Endothelial cell of umbilical vein (primary cell): ENCODE results near the gene SLC26A4. TPM values are rescaled to one million over a fixed set of nuclear protein-coding genes. Genes with fewer than 3 reads are reported as not detected.

ENCODE experiments used
- BruUV-seq: library from RNA; stranded (reverse); fragments of 400-500 nt; replicated peaks from 2 replicates; lab custom pipeline; 2021; lab: Mats Ljungman, UMichigan
- CTCF ChIA-PET: fragments of 300-600, 350-600 bp; sonication (Branson Sonifier 250); formaldehyde crosslinking; loops from one replicate; lab custom pipeline; 2021; ENCODE audit warnings: antibody characterized with exemption, inconsistent platforms; lab: Charles Lee
- POLR2A ChIA-PET: fragments of 300-600, 350-600 bp; sonication (Branson Sonifier 250); formaldehyde crosslinking; loops from one replicate; lab custom pipeline; 2021; ENCODE audit warnings: antibody characterized with exemption, inconsistent platforms; lab: Charles Lee
- DNase-seq: peaks from one replicate; pipeline ENCODE4 v3.0.0-alpha.2; 2011; ENCODE audit warnings: low read depth, low spot score
- FAIRE-seq: peaks from 2 replicates; lab custom pipeline; 2011; peaks lifted over from hg19 to GRCh38; lab: Jason Lieb, UNC
- H2AFZ ChIP-seq: 2 replicates; pipeline ENCODE4 v1.6.0; 2012; ENCODE audit warnings: low read depth, low read length, control low read depth, inconsistent platforms
- H3K27ac ChIP-seq: 2 replicates; pipeline ENCODE4 v1.5.1; 2011; ENCODE audit warnings: low read depth, mild to moderate bottlenecking, control low read depth, low read length, moderate library complexity; ENCODE audit not compliant: insufficient read depth
- H3K27me3 ChIP-seq, 2 experiments: 2 replicates each; pipeline versions ENCODE4 v1.6.0 to v1.6.1; 2011; ENCODE audit warnings: low read length in 2 of 2, mixed read lengths in 1 of 2; ENCODE audit not compliant: control insufficient read depth in 2 of 2, insufficient read depth in 2 of 2
- H3K36me3 ChIP-seq, 2 experiments: 2 replicates in 1 of 2; 3 replicates in 1 of 2; pipeline ENCODE4 v1.5.1; 2011; ENCODE audit warnings: low read length in 2 of 2, mild to moderate bottlenecking in 1 of 2, moderate library complexity in 1 of 2; ENCODE audit not compliant: control insufficient read depth in 2 of 2, insufficient read depth in 2 of 2; ENCODE audit errors: extremely low read depth in 1 of 2
- H3K4me1 ChIP-seq: 3 replicates; pipeline ENCODE4 v1.5.1; 2011; ENCODE audit warnings: mild to moderate bottlenecking, low read length; ENCODE audit not compliant: control insufficient read depth, insufficient read depth; ENCODE audit errors: extremely low read depth
- H3K4me2 ChIP-seq: 2 replicates; pipeline ENCODE4 v1.6.1; 2011; ENCODE audit warnings: low read length, control low read depth, mixed read lengths; ENCODE audit not compliant: insufficient read depth
- H3K4me3 ChIP-seq, 3 experiments: fragments of 200-600 bp in 1 of 3; sonication (generic), shearing (Covaris generic) in 1 of 3; replicated peaks in 1 of 3; 2 replicates each; pipeline ENCODE4 v1.5.1; 2011 to 2016; ENCODE audit warnings: control low read depth in 3 of 3, low read length in 3 of 3, mild to moderate bottlenecking in 2 of 3, inconsistent platforms in 1 of 3, low read depth in 1 of 3, moderate library complexity in 1 of 3; ENCODE audit not compliant: insufficient read depth in 1 of 3
- H3K79me2 ChIP-seq: 2 replicates; pipeline ENCODE4 v1.6.0; 2012; ENCODE audit warnings: low read length, inconsistent platforms; ENCODE audit not compliant: control insufficient read depth, insufficient read depth
- H3K9ac ChIP-seq: replicated peaks from 2 replicates; pipeline ENCODE3; 2011; ENCODE audit warnings: low read length, control low read depth; ENCODE audit not compliant: insufficient read depth; ENCODE audit errors: extremely low read depth
- H3K9me1 ChIP-seq: replicated peaks from 3 replicates; pipeline ENCODE4 v1.6.0; 2011; ENCODE audit warnings: mild to moderate bottlenecking, low read length; ENCODE audit not compliant: control insufficient read depth, insufficient read depth; ENCODE audit errors: extremely low read depth
- H3K9me3 ChIP-seq: replicated peaks from 2 replicates; pipeline ENCODE4 v1.5.1; 2012; ENCODE audit warnings: low read length, inconsistent platforms; ENCODE audit not compliant: control insufficient read depth, insufficient read depth
- H4K20me1 ChIP-seq: replicated peaks from 2 replicates; pipeline ENCODE3; 2011; ENCODE audit warnings: mild to moderate bottlenecking, low read length; ENCODE audit not compliant: control insufficient read depth, insufficient read depth; ENCODE audit errors: extremely low read depth
- CTCF ChIP-seq, 2 donors: IDR thresholded peaks; 1 replicate in 1 of 2; 2 replicates in 1 of 2; pipeline ENCODE4 v1.5.1; 2011; ENCODE audit warnings: low read length in 2 of 2, mild to moderate bottlenecking in 2 of 2, moderate library complexity in 2 of 2, control low read depth in 1 of 2, inconsistent platforms in 1 of 2, low read depth in 1 of 2; ENCODE audit not compliant: insufficient read depth in 1 of 2; ENCODE audit errors: extremely low read depth in 1 of 2
- EZH2 ChIP-seq: IDR thresholded peaks from 2 replicates; pipeline ENCODE4 v1.6.1; 2012; ENCODE audit warnings: borderline replicate concordance, low read depth, mild to moderate bottlenecking, moderate library complexity, low read length, inconsistent platforms; ENCODE audit not compliant: severe bottlenecking
- FOS ChIP-seq: IDR thresholded peaks from 2 replicates; pipeline ENCODE4 v1.6.1; 2011; ENCODE audit warnings: mild to moderate bottlenecking, low read length, moderate library complexity, borderline replicate concordance; ENCODE audit not compliant: insufficient read depth
- GATA2 ChIP-seq: IDR thresholded peaks from 2 replicates; pipeline ENCODE4 v1.7.0; 2011; ENCODE audit warnings: low read depth, mild to moderate bottlenecking, moderate library complexity, mixed read lengths, low read length; ENCODE audit not compliant: insufficient read length, insufficient read depth
- JUN ChIP-seq: IDR thresholded peaks from 2 replicates; pipeline ENCODE4 v1.6.1; 2011; ENCODE audit warnings: borderline replicate concordance, low read depth; ENCODE audit not compliant: insufficient read length, insufficient read depth
- MAX ChIP-seq: IDR thresholded peaks from 2 replicates; pipeline ENCODE4 v1.6.1; 2011; ENCODE audit not compliant: insufficient read depth, insufficient read length
- MYC ChIP-seq: IDR thresholded peaks from one replicate; pipeline ENCODE4 v1.6.1; 2011; ENCODE audit warnings: mild to moderate bottlenecking, low read depth, low read length
- POLR2A ChIP-seq: IDR thresholded peaks from 2 replicates; pipeline ENCODE4 v1.6.1; 2012; ENCODE audit warnings: low read depth, mild to moderate bottlenecking, control low read depth, low read length
- POLR2AphosphoS5 ChIP-seq: IDR thresholded peaks from 2 replicates; pipeline ENCODE4 v1.6.1; 2012; ENCODE audit warnings: low read depth, mild to moderate bottlenecking, control low read depth, low read length, moderate library complexity; ENCODE audit not compliant: insufficient read depth
- dilution Hi-C: fragments of 300-500 bp; cut with MboI; formaldehyde crosslinking; loops from one replicate; pipeline ENCODE4 v1.15.0; 2019; ENCODE audit warnings: low sequenced_read_pairs; ENCODE audit not compliant: extremely low pct_ligation_motif_present
- intact Hi-C: fragments of 100-400 bp; cut with micrococcal nuclease; formaldehyde crosslinking; loops from one replicate; pipeline ENCODE4 v1.10.0; 2022
- polyA plus RNA-seq, 4 experiments: library from polyadenylated mRNA; depleted of rRNA in 3 of 4; stranded (reverse) in 3 of 4; unstranded in 1 of 4; fragments of >200 nt; gene quantifications; 2 replicates each; pipeline versions ENCODE4 v1.2.1 to v1.2.3, GENCODE V29; 2011 to 2012; ENCODE audit warnings: missing spikeins in 1 of 4
- total RNA-seq: library from RNA; stranded (reverse); gene quantifications from 2 replicates; pipeline ENCODE4 v1.2.3, GENCODE V29; 2021

The SLC26A4 gene
- total and polyA plus RNA-seq, 2 donors (not counting 3 experiments of a cell fraction or from before 2014, with no cell fraction given), result 0.77 to 0.79 TPM

- Histone ChIP-seq H3K36me3 (peaks cover 0 to 2% of the 10 kb centered on the region in 2 experiments), H3K9ac (peak within 1 kb of the TSS; percentile 94), H3K4me1 (peaks cover 38% of the 10 kb centered on the region), H4K20me1 (no peaks in the 10 kb centered on the region), H3K4me3 (peak within 1 kb of the TSS; percentile 45 to 94 (median 79)), H2AFZ (peak within 1 kb of the TSS; percentile 95), H3K27me3 (no peaks in the 10 kb centered on the region), H3K27ac (peak within 1 kb of the TSS; percentile 96), H3K4me2 (peak within 1 kb of the TSS; percentile 98), H3K9me1 (no peaks in the 10 kb centered on the region), H3K9me3 (no peaks in the 10 kb centered on the region), H3K79me2 (peaks cover 47% of the 10 kb centered on the region)
- peak; percentile 2 for TF ChIP-seq POLR2A
- TF ChIP-seq FOS, result peak; percentile 17
- TF ChIP-seq CTCF (IDR thresholded peaks at IDR 0.05; ENCODE audit: extremely low read depth in 1 of 2, insufficient read depth in 1 of 2, low read depth in 1 of 2, low read length in 2 of 2), result peak; percentile 65 to 76
- no peak for TF ChIP-seq EZH2
- no peak for TF ChIP-seq POLR2AphosphoS5
- peak; percentile 63 for TF ChIP-seq GATA2
- TF ChIP-seq MYC, result peak; percentile 55
- no peak for TF ChIP-seq JUN
- TF ChIP-seq MAX, result peak; percentile 31
- intact Hi-C loops, result loop anchor here (1.0 to 10.0 kb wide), 7 partner anchors 131 to 574 kb away; partner anchors contain the start of gene HBP1
- FAIRE-seq (peak; percentile 97), DNase-seq (peak; percentile 98)
- ChIA-PET POLR2A (interaction anchor here (0.9 to 1.0 kb wide), 3 partner anchors 131 to 575 kb away, joined by 3 to 8 read pairs (median 3); partner anchors contain the start of gene HBP1), CTCF (interaction anchor here (0.8 to 7.7 kb wide), 24 partner anchors 9 to 562 kb away, joined by 3 to 201 read pairs (median 3); partner anchors contain the start of gene DLD)
- dilution Hi-C loops, result no loop called here
- TSS peak; percentile 38 for BruUV-seq
Measured at GRCh38 chr7:107743567-107744344, 83.1 kb downstream of the SLC26A4 start, which contains the start of gene CBLL1. CBLL1 (plus strand) TSS chr7:107744142; CDS start chr7:107744164, 22 bp downstream.
